ENCODE data around the gene PPDPF.

The PPDPF gene

GRCh38 chr20:63491078-63491477 lies 29.5 kb upstream of the PPDPF start:
- Histone ChIP-seq H3K36me3 (replicated peaks) (no peaks in the 10 kb centered on the region), H3K4me3 (ENCODE audit: low read depth, low read length) (no peak overlapping the region), H3K27ac (no peak overlapping the region), H3K27me3 (replicated peaks) (peaks cover 17% of the 10 kb centered on the region)
- DNase-seq: no peak
- no peak for TF ChIP-seq CTCF (IDR thresholded peaks at IDR 0.05; ENCODE audit: low read depth, low read length, missing control alignments)
- in situ Hi-C loops (cut with HindIII; ENCODE audit: low pct_ligation_motif_present, low sequenced_read_pairs): no loop called here

GRCh38 chr20:63491635-63492230 lies 28.8 kb upstream of the PPDPF start:
- peaks cover 17% of the 10 kb centered on the region for H3K27me3 ChIP-seq (replicated peaks)
- no peak overlapping the region for H3K27ac ChIP-seq
- TF ChIP-seq CTCF (IDR thresholded peaks at IDR 0.05; ENCODE audit: low read depth, low read length, missing control alignments): no peak
- H3K36me3 ChIP-seq (replicated peaks): no peaks in the 10 kb centered on the region
- H3K4me3 ChIP-seq (ENCODE audit: low read depth, low read length): no peak overlapping the region
- in situ Hi-C loops (cut with HindIII; ENCODE audit: low pct_ligation_motif_present, low sequenced_read_pairs): no loop called here
- no peak for DNase-seq

GRCh38 chr20:63492518-63492917 lies 28.0 kb upstream of the PPDPF start:
- TF ChIP-seq CTCF (IDR thresholded peaks at IDR 0.05; ENCODE audit: low read depth, low read length, missing control alignments): no peak
- no peaks in the 10 kb centered on the region for H3K36me3 ChIP-seq (replicated peaks)
- DNase-seq: no peak
- H3K4me3 ChIP-seq (ENCODE audit: low read depth, low read length): no peak overlapping the region
- peaks cover 15% of the 10 kb centered on the region for H3K27me3 ChIP-seq (replicated peaks)
- in situ Hi-C loops (cut with HindIII; ENCODE audit: low pct_ligation_motif_present, low sequenced_read_pairs): no loop called here
- H3K27ac ChIP-seq: no peak overlapping the region

GRCh38 chr20:63492982-63493381 lies 27.6 kb upstream of the PPDPF start:
- H3K27ac ChIP-seq: no peak overlapping the region
- no peak for DNase-seq
- H3K27me3 ChIP-seq (replicated peaks): peaks cover 11% of the 10 kb centered on the region
- in situ Hi-C loops (cut with HindIII; ENCODE audit: low pct_ligation_motif_present, low sequenced_read_pairs): no loop called here
- H3K4me3 ChIP-seq (ENCODE audit: low read depth, low read length): no peak overlapping the region
- no peak for TF ChIP-seq CTCF (IDR thresholded peaks at IDR 0.05; ENCODE audit: low read depth, low read length, missing control alignments)
- no peaks in the 10 kb centered on the region for H3K36me3 ChIP-seq (replicated peaks)

- Histone ChIP-seq H3K4me3 (ENCODE audit: low read depth, low read length) (no peak overlapping the region), H3K27me3 (replicated peaks) (peaks cover 13% of the 10 kb centered on the region), H3K36me3 (replicated peaks) (no peaks in the 10 kb centered on the region), H3K27ac (no peak overlapping the region)
- in situ Hi-C loops (cut with HindIII; ENCODE audit: low pct_ligation_motif_present, low sequenced_read_pairs): no loop called here
- TF ChIP-seq CTCF (IDR thresholded peaks at IDR 0.05; ENCODE audit: low read depth, low read length, missing control alignments): no peak
- no peak for DNase-seq
Observed at GRCh38 chr20:63493563-63494020, 27.0 kb upstream of the PPDPF start.

DNA sequence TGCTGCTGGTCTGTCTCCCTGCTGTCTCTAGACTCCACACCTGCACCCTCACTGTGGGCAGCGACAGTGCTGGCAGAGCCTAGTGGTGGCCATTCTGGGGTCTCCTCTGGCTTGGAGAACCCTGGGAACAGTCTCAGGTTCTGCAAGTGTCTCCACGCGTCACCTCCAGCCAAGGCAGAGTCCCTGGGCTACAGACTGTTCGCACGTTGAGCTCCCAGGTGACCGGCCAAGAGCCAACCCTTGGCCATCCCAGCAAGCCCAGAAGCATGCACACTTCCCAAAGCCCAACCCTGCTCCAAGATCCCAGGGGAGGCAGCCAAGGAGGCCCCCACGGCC lies 26.5 kb upstream of the PPDPF start:
- TF ChIP-seq CTCF (IDR thresholded peaks at IDR 0.05; ENCODE audit: low read depth, low read length, missing control alignments): no peak
- Histone ChIP-seq H3K27ac (no peak overlapping the region), H3K4me3 (ENCODE audit: low read depth, low read length) (no peak overlapping the region), H3K27me3 (replicated peaks) (peaks cover 10% of the 10 kb centered on the region), H3K36me3 (replicated peaks) (no peaks in the 10 kb centered on the region)
- in situ Hi-C loops (cut with HindIII; ENCODE audit: low pct_ligation_motif_present, low sequenced_read_pairs): no loop called here
- DNase-seq: no peak

All from brain microvascular endothelial cell (primary cell).